Forelimb muscle (tissue), 1 donor: ENCODE results near the gene CTTNBP2. TPM values are rescaled to one million over a fixed set of nuclear protein-coding genes. Genes with fewer than 3 reads are reported as not detected.

ENCODE experiments used
- DNase-seq: peaks from one replicate; pipeline ENCODE4 v3.0.0-alpha.2; 2013; ENCODE audit warnings: low read depth
- polyA plus RNA-seq: library from polyadenylated mRNA; unstranded; fragments of 120-200 nt; gene quantifications from one replicate; pipeline ENCODE4 v1.2.1, GENCODE V29; 2013; ENCODE audit not compliant: insufficient read length

CTTNBP2 gene
- 1.1 TPM for polyA plus RNA-seq

- DNase-seq = peak; percentile 31
These were observed at the start of gene CTTNBP2 for GRCh38 chr7:117873310-117874190. Gene CTTNBP2 (minus strand): TSS chr7:117873441. CDS start chr7:117873415, 26 bp downstream.

GRCh38 chr7:117916309-117916708, 43.1 kb upstream of the CTTNBP2 start:
- no peak for DNase-seq

DNA sequence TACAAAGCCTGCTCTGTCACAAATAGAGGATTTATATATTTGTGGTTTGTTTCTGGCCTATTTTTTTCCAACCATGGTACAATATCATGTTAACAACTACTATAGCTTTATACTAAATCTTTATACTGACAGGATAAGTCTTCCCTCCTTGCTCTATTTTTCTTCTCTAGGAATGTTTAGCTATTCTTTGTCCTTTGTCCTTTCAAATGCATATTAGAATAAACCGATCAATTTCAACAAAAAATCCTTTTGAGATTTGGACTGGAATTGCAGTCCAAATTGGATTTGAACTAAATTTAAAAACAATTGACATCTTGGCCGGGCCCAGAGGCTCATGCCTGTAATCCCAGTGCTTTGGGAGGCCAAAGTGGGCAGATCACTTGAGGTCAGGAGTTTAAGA, 39.2 kb upstream of the CTTNBP2 start:
- no peak for DNase-seq

- no peak for DNase-seq
These were observed 35.0 kb upstream of the CTTNBP2 start for GRCh38 chr7:117908031-117908795.

- no peak for DNase-seq
These were observed 33.9 kb upstream of the CTTNBP2 start for GRCh38 chr7:117907049-117907640.

DNA sequence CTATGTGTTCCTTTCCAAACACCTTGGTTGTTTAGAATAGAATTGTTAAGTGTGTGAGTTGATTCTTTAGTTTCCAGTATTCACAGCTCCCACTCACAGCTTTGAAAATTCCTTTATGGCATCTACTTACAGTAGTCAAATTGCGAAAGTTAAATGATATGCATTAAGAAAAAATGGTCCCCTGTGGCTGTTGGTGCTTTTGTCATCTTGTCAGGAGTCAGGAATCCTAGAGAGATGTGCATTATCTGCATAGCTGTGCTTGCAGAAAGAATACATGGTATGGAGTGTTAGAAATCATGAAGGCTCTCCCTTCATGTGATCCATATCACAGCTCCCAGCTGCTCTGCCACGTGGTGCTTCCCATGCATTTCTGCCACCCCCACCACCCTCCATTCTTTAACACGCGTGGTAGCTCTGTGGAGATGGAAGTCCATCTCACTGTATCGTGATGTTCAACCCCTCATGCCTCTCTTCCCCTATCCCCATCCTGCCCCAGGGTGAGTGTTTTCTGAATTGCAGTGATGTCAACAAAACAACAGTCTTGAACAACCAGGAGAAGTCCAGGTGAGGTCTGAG, 29.2 kb upstream of the CTTNBP2 start:
- DNase-seq = no peak

- no peak for DNase-seq
These were observed 28.0 kb upstream of the CTTNBP2 start for GRCh38 chr7:117901089-117901797.

DNA sequence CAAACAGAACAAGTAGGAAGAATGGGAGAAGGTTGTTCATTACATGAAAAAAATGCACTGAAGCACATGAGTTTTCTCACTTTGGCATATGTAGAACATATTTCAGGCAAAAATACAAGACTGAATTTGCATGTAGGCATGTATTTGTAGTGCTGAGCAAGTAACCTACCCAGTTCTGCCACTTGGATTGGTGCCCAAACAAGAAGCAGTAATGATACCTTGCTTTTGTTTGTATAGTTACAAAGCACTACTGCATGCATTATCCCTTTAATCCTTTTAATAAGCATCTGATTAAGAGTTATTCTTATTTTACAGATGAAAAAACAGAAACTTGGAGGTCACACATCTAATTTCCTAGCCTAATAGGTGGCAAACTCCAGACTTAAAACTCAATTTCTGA, 23.1 kb upstream of the CTTNBP2 start:
- DNase-seq = no peak

GRCh38 chr7:117895276-117895675, 22.0 kb upstream of the CTTNBP2 start:
- DNase-seq = no peak

- no peak for DNase-seq
These were observed 20.8 kb upstream of the CTTNBP2 start for GRCh38 chr7:117894037-117894436.

DNA sequence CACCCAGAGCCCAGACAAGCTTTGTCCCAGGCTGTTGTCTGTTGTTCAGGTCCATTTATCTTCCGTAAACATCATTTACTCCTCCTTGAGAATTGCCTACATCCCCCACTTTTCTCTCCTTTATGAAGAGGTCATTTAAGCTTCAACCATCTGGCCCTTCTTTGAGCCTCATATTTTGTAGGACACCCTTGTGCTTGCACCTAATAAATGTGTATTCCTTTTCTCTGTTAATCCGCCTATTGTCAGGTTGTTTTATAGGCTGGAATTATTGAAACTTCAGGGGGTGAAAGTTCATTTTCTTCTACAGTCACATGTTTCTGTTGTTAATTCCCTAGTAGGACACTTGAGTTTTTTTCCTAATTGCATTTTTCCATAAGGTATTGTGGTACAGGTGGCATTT, 19.6 kb upstream of the CTTNBP2 start:
- no peak for DNase-seq

GRCh38 chr7:117889611-117890010, 16.4 kb upstream of the CTTNBP2 start:
- DNase-seq = no peak

- DNase-seq = no peak
These were observed 15.4 kb upstream of the CTTNBP2 start for GRCh38 chr7:117888627-117889026.

DNA sequence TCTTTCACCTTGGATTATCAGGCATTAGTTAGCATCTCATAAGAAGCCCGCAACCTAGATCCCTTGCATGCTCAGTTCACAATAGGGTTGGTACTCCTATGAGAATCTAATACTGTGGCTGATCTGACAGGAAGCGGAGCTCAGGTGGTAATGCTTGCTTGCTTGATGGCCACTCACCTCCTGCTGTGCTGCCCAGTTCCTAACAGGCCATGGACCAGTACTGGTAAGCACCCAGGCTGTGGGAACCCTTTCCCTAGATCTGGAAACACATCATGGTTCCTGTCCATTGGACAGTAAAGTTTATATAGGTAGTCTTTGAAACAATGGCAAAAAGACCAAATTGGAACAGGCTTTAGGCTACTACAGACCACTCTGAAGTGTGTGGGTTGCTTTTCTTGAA, 9.4 kb upstream of the CTTNBP2 start:
- DNase-seq = no peak

DNA sequence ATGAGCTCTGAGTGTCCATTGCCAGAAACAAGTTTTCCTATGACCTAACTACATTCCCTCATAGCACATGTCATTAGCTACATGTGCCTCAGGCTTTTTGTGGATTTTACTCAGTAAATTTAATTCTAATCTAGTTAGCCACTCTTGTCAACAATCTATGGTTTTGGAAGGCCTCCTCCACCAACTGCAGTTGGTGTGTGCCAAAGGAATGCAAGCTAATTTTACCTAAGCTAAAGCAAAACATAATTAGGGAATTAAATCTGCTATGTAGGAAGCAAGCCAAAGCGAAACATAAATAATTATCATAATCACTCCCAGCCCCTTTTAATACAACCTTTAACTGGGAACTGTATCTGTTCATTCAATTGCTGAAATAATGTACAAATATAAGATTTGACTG, 3.5 kb upstream of the CTTNBP2 start:
- DNase-seq = no peak

- no peak for DNase-seq
These were observed 2.3 kb upstream of the CTTNBP2 start for GRCh38 chr7:117875566-117875965.

DNA sequence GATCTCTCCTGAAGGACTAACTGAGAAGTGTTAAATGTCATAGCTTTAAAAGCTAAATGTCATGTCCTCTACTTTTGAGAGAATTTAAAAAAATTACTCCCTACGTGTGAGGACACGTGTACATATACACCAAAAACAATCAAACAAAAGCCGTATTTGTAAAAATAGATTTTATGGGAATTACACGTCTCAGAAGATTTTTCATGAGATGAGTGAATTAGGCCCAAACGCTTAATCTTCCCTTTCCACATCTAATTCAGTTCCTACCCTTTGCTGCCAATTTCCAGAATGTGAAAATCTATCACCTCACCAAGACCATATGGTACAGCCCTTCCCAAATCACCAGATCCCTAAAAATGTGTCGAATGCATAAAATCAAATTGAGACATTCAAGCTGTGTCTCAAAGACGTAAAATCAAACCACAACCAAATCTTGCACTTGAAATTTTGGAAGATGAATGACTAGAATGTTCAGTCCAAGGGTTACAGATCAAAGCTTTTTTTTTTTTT, 1.0 kb upstream of the CTTNBP2 start:
- DNase-seq = no peak

DNA sequence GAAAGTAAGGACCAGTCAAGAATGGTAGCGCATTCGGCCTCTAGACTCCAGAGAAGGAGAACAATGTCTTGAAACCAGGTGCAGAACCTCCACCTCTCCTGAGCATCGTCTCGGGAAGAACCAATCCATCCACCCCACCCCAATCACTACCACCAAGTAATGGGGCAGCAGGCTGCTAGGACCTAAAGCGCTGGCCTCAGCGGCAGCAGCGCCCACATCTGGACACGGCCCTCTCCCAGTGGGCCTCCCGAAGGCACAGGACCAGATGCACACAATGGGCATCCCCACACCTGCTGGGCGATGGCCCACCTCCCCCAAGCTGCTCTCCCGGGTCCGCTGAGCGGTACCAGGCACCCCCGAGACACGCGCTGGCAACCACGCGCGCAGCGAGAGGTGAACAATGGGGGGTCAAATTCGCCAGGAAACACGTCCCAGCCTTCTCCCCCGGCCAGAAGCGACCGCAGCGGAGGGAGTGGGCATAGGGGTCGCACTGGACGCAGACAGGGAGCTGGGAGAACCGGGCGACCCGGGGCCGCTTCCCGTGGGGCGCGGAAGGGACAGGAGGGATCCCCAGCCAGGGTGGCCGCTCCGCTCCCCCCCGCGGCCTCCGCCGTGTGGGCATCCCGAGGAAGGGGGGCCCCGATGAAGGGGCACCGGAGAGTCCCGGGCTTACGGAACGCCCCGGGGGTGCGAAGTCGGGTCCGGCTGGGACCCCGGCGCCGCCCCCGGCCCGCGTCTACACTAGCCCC, 506 bp downstream of the CTTNBP2 start:
- DNase-seq = no peak

DNA sequence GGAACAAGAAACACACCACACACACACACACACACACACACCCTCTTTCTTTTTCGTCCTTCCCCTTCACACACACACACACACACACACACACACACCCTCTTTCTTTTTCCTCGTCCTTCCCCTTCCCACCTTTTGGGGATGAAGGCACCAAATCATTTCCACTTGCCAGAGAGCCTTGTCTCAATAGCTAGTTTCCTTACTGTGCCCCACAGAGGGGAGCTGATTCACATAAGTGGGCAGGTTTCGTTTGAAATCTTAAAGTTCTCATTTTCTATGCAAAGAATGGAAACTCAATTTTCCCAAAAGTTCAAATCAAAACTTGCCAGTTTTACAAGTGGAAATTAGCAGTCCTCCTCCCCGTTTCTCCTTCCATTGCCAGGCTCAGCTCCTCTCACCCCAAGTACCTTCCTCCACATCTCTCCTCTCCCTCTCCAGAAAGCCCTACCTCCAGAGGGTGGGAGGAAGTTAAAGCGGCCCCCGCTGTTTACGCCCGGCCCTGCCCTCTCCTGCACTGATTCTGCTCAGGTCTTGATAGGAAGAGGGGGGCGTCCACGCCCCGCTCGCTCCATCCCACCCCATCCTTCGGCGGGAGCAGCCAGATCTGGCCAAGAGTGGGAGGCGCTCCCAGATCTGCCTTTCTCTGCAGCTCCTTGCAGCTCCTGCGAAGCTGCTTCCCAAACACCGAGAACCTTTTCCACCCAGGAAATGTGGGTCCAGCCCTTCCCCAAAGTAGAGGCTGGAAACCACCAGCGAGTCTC, 1.3 kb downstream of the CTTNBP2 start:
- no peak for DNase-seq

GRCh38 chr7:117871401-117871777, 1.9 kb downstream of the CTTNBP2 start:
- DNase-seq = no peak
